Posterior cingulate gyrus (tissue), 11 donors: Measurements from ENCODE around the gene SLC16A10.
"Not testable (repeated sequence)": the region's sequence is repeated elsewhere in the genome, so short reads cannot be mapped to it uniquely, and the experiment has no call there.

ENCODE experiments used
- DNase-seq, 10 donors: peaks; one replicate each; pipeline versions ENCODE4 v3.0.0 to v3.0.0-alpha.2; 2020 to 2021; ENCODE audit warnings: mixed read lengths in 3 of 10
- intact Hi-C: fragments of 100-400 bp; cut with DNase I; formaldehyde crosslinking; loops from one replicate; pipeline ENCODE4 v1.15.1; 2023

SLC16A10 gene

GRCh38 chr6:111122458-111123286, 35.4 kb downstream of the SLC16A10 start:
- no peak for DNase-seq
- intact Hi-C loops, result no loop called here

- intact Hi-C loops, result no loop called here
- DNase-seq, result no peak
These were observed 37.1 kb downstream of the SLC16A10 start for GRCh38 chr6:111124406-111124805.

GRCh38 chr6:111129013-111129412, 41.7 kb downstream of the SLC16A10 start:
- intact Hi-C loops, result no loop called here
- peak in 1 of 10 donors; percentile 8 for DNase-seq

- DNase-seq, intact Hi-C loops: not testable (repeated sequence)
These were observed 43.7 kb downstream of the SLC16A10 start for GRCh38 chr6:111131018-111131417.

GRCh38 chr6:111132669-111133068, 45.4 kb downstream of the SLC16A10 start:
- intact Hi-C loops, DNase-seq: not testable (repeated sequence)

- DNase-seq, intact Hi-C loops: not testable (repeated sequence)
These were observed 47.0 kb downstream of the SLC16A10 start for GRCh38 chr6:111134236-111134869.

- DNase-seq, intact Hi-C loops: not testable (repeated sequence)
These were observed 50.3 kb downstream of the SLC16A10 start for GRCh38 chr6:111137489-111138093.

- intact Hi-C loops, result no loop called here
- no peak for DNase-seq
These were observed 60.1 kb downstream of the SLC16A10 start for GRCh38 chr6:111147440-111147839.

- no peak for DNase-seq
- intact Hi-C loops, result no loop called here
These were observed 60.8 kb downstream of the SLC16A10 start for GRCh38 chr6:111148110-111148509.

GRCh38 chr6:111150577-111150976, 63.3 kb downstream of the SLC16A10 start:
- DNase-seq, result no peak
- intact Hi-C loops, result no loop called here

GRCh38 chr6:111154981-111155380, 67.7 kb downstream of the SLC16A10 start:
- intact Hi-C loops, result no loop called here

GRCh38 chr6:111157412-111157811, 70.1 kb downstream of the SLC16A10 start:
- intact Hi-C loops, result no loop called here
- no peak for DNase-seq

More at GRCh38 chr6:111154981-111155380, 67.7 kb downstream of the SLC16A10 start:
- no peak for DNase-seq

- intact Hi-C loops, result no loop called here
- DNase-seq, result no peak
These were observed 72.3 kb downstream of the SLC16A10 start for GRCh38 chr6:111159633-111160032.

- intact Hi-C loops, result no loop called here
- DNase-seq, result no peak
These were observed 74.3 kb downstream of the SLC16A10 start for GRCh38 chr6:111161650-111162049.

GRCh38 chr6:111162504-111162903, 75.2 kb downstream of the SLC16A10 start:
- DNase-seq, result no peak
- intact Hi-C loops, result no loop called here

- no peak for DNase-seq
- intact Hi-C loops, result no loop called here
These were observed 84.5 kb downstream of the SLC16A10 start for GRCh38 chr6:111171577-111172400.

GRCh38 chr6:111172563-111172962, 85.3 kb downstream of the SLC16A10 start:
- intact Hi-C loops, result no loop called here

GRCh38 chr6:111173341-111173740, 86.0 kb downstream of the SLC16A10 start:
- DNase-seq, result no peak
- intact Hi-C loops, result no loop called here

More at GRCh38 chr6:111172563-111172962, 85.3 kb downstream of the SLC16A10 start:
- DNase-seq, result no peak

- no peak for DNase-seq
- intact Hi-C loops, result no loop called here
These were observed 86.6 kb downstream of the SLC16A10 start for GRCh38 chr6:111173946-111174345.

GRCh38 chr6:111175109-111175508, 87.8 kb downstream of the SLC16A10 start:
- intact Hi-C loops, result no loop called here
- DNase-seq, result no peak
